Measurements from ENCODE around the gene NACC2.
A peak's percentile ranks its signal among the peaks of the same experiment; 100 is the strongest.

NACC2 gene, protein sequence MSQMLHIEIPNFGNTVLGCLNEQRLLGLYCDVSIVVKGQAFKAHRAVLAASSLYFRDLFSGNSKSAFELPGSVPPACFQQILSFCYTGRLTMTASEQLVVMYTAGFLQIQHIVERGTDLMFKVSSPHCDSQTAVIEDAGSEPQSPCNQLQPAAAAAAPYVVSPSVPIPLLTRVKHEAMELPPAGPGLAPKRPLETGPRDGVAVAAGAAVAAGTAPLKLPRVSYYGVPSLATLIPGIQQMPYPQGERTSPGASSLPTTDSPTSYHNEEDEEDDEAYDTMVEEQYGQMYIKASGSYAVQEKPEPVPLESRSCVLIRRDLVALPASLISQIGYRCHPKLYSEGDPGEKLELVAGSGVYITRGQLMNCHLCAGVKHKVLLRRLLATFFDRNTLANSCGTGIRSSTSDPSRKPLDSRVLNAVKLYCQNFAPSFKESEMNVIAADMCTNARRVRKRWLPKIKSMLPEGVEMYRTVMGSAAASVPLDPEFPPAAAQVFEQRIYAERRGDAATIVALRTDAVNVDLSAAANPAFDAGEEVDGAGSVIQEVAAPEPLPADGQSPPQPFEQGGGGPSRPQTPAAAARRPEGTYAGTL

DNA sequence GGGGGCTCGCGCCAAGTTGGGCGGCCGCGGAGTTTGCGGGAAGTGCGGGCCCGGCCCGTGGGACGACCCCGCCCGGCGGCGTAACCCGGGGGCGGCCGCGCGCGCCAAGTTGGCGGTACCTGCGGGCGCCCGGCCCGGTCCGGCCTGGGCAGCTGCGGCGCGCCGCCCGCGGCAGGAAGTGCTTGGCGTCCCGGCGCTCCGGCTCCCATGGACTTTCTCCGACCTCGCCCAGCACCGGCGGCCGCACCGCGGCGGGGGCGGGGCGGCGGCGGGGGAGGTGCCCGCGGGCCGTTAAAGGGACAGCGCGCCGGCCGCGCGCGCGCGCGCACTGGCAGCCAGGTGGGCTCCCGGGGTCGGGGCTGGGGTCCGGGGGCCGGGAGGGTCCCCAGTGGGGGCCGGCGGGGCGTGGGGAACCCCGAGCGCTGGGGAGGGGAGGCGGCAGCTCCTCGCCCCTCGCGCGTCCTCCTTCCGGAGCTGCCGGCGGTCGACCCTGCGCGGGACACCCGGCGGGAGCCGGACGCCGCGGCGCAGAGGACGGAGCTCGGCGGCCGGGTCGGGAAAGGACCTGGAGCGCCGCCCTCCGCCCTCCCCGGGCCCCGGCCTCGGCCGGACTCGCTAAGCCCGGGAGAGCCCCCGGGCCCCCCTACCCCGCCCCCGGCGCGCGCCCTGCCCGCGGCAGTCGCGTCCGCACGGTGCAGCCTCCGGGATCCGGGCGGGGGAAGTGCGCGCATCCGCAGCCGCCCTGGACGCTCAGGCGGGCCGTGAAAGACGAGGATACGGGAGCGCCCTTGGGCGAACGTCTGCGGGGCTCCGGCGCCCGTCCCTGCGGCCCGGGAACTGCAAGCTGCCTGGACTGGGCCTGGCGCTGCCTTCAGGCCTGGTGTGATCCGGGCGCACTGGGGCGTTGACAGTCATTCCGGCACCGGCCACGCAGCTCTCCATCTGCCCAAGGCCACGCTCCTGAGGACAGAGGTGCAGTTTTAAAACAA lies at the start of gene NACC2:
NACC2 (minus strand) TSS at position 220 of the 989 bp plus-strand sequence. CDS start 44,768 bp downstream, outside the sequence.
- DNase-seq (ENCODE audit: low spot score in 2 of 2) (no peak), ATAC-seq (replicated peaks; ENCODE audit: extremely low read depth, poor library complexity, severe bottlenecking) (peak; percentile 24)
- Mint-ChIP-seq H3K4me3 (peak within 1 kb of the TSS; percentile 75), H3K27me3 (no peaks in the 10 kb centered on the region), H3K9me3 (no peaks in the 10 kb centered on the region), H3K36me3 (ENCODE audit: insufficient read depth) (peaks cover 3% of the 10 kb centered on the region), H3K27ac (ENCODE audit: low read depth) (peak within 1 kb of the TSS; percentile 29), H3K4me1 (peaks cover 36% of the 10 kb centered on the region)

GRCh38 chr9:136144450-136144849 lies 49.4 kb upstream of the NACC2 start:
- ATAC-seq (replicated peaks; ENCODE audit: extremely low read depth, poor library complexity, severe bottlenecking) (no peak), DNase-seq (ENCODE audit: low spot score in 2 of 2) (no peak)
- Mint-ChIP-seq H3K4me3 (no peak overlapping the region), H3K36me3 (ENCODE audit: insufficient read depth) (no peaks in the 10 kb centered on the region), H3K9me3 (no peaks in the 10 kb centered on the region), H3K4me1 (no peaks in the 10 kb centered on the region), H3K27ac (ENCODE audit: low read depth) (no peak overlapping the region), H3K27me3 (peaks cover 28% of the 10 kb centered on the region)

DNA sequence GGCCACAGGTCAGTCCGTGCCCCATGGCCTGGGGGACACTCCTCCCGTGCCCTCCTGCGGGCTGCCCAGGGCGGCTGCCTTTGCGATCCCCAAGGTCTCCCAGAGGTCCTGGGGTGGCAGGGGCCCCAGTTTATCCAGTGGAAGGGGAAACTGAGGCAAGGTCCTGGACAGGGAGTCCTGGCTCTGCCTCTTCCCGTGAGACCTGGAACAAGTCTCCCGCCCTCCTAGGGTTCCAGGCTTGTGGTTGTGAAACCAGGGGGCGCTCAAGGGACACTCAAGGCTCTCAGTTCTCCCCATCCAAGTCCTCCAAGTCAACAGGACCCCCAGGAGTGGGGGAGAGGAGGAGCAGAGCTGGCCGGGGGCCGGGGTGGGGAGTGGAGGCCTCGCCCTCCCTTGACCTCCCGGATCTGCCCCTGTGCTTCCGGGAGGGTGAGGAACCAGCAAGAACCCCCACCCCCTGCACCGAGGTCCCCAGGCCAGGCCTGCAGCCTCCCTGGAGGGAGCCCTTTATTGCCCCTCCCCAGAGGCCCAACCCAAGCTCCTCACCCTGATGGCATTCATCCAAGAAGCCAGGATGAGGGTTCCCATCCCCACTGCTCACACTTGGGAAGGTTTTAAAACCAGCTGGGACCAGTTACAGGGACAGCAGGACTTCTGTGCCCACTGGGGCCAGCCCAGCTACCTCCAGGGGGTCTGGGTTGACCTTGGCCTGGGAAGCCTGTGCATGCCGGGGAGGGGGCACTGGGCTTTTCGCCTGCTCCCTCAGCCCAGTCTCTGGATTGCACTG lies 48.3 kb upstream of the NACC2 start:
- Mint-ChIP-seq H3K4me3 (no peak overlapping the region), H3K9me3 (no peaks in the 10 kb centered on the region), H3K27ac (ENCODE audit: low read depth) (no peak overlapping the region), H3K4me1 (no peaks in the 10 kb centered on the region), H3K27me3 (peaks cover 28% of the 10 kb centered on the region), H3K36me3 (ENCODE audit: insufficient read depth) (no peaks in the 10 kb centered on the region)
- DNase-seq (ENCODE audit: low spot score in 2 of 2) (no peak), ATAC-seq (replicated peaks; ENCODE audit: extremely low read depth, poor library complexity, severe bottlenecking) (no peak)

DNA sequence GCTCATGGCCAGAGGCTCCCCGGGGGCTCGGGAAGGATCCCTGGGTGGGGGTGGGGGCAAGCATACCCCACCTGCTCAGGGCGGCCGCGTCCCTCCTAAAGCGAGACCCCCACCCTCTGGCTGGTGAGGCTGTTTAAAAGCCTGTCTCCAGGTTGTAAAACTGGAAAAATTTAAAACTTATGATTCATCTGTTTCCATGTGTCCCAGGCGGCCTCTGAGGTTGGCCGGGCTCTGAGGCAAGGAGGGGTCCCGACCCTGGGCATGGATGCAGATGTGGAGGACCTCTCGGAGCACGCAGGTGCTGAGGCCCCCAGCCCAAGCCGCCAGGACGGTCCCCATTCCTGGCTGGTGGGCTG lies 47.7 kb upstream of the NACC2 start:
- no peaks in the 10 kb centered on the region for H3K4me1 Mint-ChIP-seq
- DNase-seq (ENCODE audit: low spot score in 2 of 2) (no peak), ATAC-seq (replicated peaks; ENCODE audit: extremely low read depth, poor library complexity, severe bottlenecking) (no peak)
- H3K27ac Mint-ChIP-seq (ENCODE audit: low read depth), result no peak overlapping the region
- no peaks in the 10 kb centered on the region for H3K36me3 Mint-ChIP-seq (ENCODE audit: insufficient read depth)
- no peak overlapping the region for H3K4me3 Mint-ChIP-seq
- H3K9me3 Mint-ChIP-seq, result no peaks in the 10 kb centered on the region
- H3K27me3 Mint-ChIP-seq, result peaks cover 28% of the 10 kb centered on the region

GRCh38 chr9:136142414-136142796 lies 47.3 kb upstream of the NACC2 start:
- H3K27ac Mint-ChIP-seq (ENCODE audit: low read depth), result no peak overlapping the region
- H3K4me3 Mint-ChIP-seq, result no peak overlapping the region

DNA sequence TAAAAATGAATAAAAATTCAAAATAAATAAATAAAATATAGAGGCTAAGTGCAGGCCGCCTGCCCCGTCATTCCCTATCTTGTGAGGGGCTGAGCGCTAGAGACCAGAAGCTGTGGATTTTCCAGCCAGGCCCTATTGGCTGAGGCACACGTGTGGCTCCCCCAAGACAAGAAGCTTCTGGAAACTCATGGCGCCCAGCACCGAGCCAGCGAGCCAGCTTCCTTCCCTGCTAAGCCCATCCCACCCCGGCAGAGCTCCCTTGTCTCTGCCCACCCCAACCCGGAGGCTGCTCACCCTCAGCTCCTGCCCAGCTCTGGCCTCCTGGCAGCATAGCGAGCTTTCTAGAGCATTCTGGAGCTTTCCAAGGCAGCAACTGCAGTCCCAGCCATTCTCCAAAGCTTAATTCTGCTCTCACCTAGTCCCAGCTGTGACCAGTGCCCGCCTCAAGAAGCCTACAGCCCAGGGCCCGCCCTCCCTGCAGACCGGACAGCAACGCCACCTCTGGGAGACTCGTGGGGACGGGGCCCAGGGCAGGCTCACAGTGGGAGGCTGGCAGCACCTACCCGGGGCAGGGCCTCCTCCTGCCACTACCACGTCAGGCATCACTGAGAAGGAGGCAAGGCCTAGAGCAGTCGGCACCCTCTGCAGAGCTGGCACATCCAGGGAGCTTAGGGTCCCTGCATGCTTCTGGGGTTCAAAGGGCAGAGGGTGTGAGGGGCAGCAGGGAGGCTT lies 46.8 kb upstream of the NACC2 start:
- H3K4me3 Mint-ChIP-seq, result no peak overlapping the region
- H3K36me3 Mint-ChIP-seq (ENCODE audit: insufficient read depth), result no peaks in the 10 kb centered on the region
- ATAC-seq (replicated peaks; ENCODE audit: extremely low read depth, poor library complexity, severe bottlenecking) (no peak), DNase-seq (ENCODE audit: low spot score in 2 of 2) (no peak)
- no peaks in the 10 kb centered on the region for H3K4me1 Mint-ChIP-seq
- no peak overlapping the region for H3K27ac Mint-ChIP-seq (ENCODE audit: low read depth)
- no peaks in the 10 kb centered on the region for H3K9me3 Mint-ChIP-seq
- H3K27me3 Mint-ChIP-seq, result peaks cover 28% of the 10 kb centered on the region

More at GRCh38 chr9:136142414-136142796, 47.3 kb upstream of the NACC2 start:
- Mint-ChIP-seq H3K27me3 (peaks cover 28% of the 10 kb centered on the region), H3K9me3 (no peaks in the 10 kb centered on the region), H3K4me1 (no peaks in the 10 kb centered on the region), H3K36me3 (ENCODE audit: insufficient read depth) (no peaks in the 10 kb centered on the region)
- no peak for ATAC-seq (replicated peaks; ENCODE audit: extremely low read depth, poor library complexity, severe bottlenecking)
- DNase-seq (ENCODE audit: low spot score in 2 of 2), result no peak

DNA sequence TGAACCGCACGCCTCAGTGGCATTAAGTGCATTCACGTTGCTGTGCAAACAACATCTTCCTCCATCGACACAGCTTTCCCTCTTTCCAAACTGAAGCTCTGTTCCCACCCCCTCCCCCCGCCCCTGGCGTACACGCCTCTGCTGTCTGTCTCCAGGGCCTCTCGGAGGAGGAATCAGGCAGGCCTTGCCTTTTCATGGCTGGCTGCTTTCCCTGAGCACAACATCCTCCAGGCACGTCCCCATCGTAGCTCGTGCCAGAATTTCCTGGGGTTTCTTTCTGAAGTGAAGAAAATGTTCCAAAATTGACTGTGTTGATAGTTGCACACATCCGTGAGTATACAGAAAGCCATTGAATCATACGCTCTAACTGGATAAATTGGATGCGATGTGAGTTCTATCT lies 45.9 kb upstream of the NACC2 start:
- DNase-seq (ENCODE audit: low spot score in 2 of 2) (no peak), ATAC-seq (replicated peaks; ENCODE audit: extremely low read depth, poor library complexity, severe bottlenecking) (no peak)
- Mint-ChIP-seq H3K4me1 (no peaks in the 10 kb centered on the region), H3K36me3 (ENCODE audit: insufficient read depth) (no peaks in the 10 kb centered on the region), H3K9me3 (no peaks in the 10 kb centered on the region), H3K4me3 (no peak overlapping the region), H3K27me3 (peaks cover 29% of the 10 kb centered on the region), H3K27ac (ENCODE audit: low read depth) (no peak overlapping the region)

DNA sequence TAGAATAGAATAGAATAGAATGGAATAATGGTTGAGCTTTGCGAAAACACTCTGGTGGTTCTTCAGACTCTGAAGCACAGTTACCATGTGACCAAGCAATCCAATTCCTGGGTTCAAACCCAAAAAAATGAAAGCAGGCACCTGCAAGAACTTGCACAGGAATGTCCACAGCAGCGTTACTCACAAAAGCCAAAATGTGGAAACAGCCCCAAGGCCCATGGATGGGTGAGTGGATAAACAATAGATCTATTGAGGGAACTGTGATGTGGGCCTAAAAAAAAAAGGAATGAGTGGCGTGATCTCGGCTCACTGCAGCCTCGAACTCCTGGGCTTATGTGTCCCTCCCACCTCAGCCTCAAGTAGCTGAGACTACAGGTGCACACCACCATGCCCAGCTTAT lies 45.0 kb upstream of the NACC2 start:
- no peaks in the 10 kb centered on the region for H3K36me3 Mint-ChIP-seq (ENCODE audit: insufficient read depth)
- DNase-seq (ENCODE audit: low spot score in 2 of 2) (no peak), ATAC-seq (replicated peaks; ENCODE audit: extremely low read depth, poor library complexity, severe bottlenecking) (no peak)
- no peak overlapping the region for H3K27ac Mint-ChIP-seq (ENCODE audit: low read depth)
- H3K9me3 Mint-ChIP-seq, result no peaks in the 10 kb centered on the region
- no peaks in the 10 kb centered on the region for H3K4me1 Mint-ChIP-seq
- H3K27me3 Mint-ChIP-seq, result peaks cover 24% of the 10 kb centered on the region
- H3K4me3 Mint-ChIP-seq, result no peak overlapping the region

GRCh38 chr9:136138566-136138965 lies 43.5 kb upstream of the NACC2 start:
- H3K27ac Mint-ChIP-seq (ENCODE audit: low read depth), result no peak overlapping the region
- H3K4me3 Mint-ChIP-seq, result no peak overlapping the region
- ATAC-seq (replicated peaks; ENCODE audit: extremely low read depth, poor library complexity, severe bottlenecking) (no peak), DNase-seq (ENCODE audit: low spot score in 2 of 2) (no peak)
- H3K27me3 Mint-ChIP-seq, result peaks cover 23% of the 10 kb centered on the region
- H3K36me3 Mint-ChIP-seq (ENCODE audit: insufficient read depth), result no peaks in the 10 kb centered on the region
- H3K9me3 Mint-ChIP-seq, result no peaks in the 10 kb centered on the region
- H3K4me1 Mint-ChIP-seq, result peaks cover 7% of the 10 kb centered on the region

GRCh38 chr9:136137321-136138265 lies 42.5 kb upstream of the NACC2 start:
- no peak overlapping the region for H3K4me3 Mint-ChIP-seq
- no peak overlapping the region for H3K27ac Mint-ChIP-seq (ENCODE audit: low read depth)
- DNase-seq (ENCODE audit: low spot score in 2 of 2), result no peak
- peaks cover 25% of the 10 kb centered on the region for H3K27me3 Mint-ChIP-seq
- no peaks in the 10 kb centered on the region for H3K36me3 Mint-ChIP-seq (ENCODE audit: insufficient read depth)
- no peak for ATAC-seq (replicated peaks; ENCODE audit: extremely low read depth, poor library complexity, severe bottlenecking)
- H3K9me3 Mint-ChIP-seq, result no peaks in the 10 kb centered on the region
- H3K4me1 Mint-ChIP-seq, result peaks cover 10% of the 10 kb centered on the region

Measured in central memory CD8-positive, alpha-beta T cell (primary cell).